Fibroblast of skin of right quadriceps (primary cell): ENCODE results near the gene MDFI.

Experiments used
- DNase-seq: peaks from one replicate; pipeline ENCODE4 v3.0.0-alpha.2; 2013

The MDFI gene

GRCh38 chr6:41690541-41691330, 52.5 kb downstream of the MDFI start:
- no peak for DNase-seq

- DNase-seq, result no peak
Observed at GRCh38 chr6:41691426-41692079, 53.3 kb downstream of the MDFI start.

GRCh38 chr6:41692080-41692675, 53.9 kb downstream of the MDFI start:
- no peak for DNase-seq

GRCh38 chr6:41692730-41693129, 54.5 kb downstream of the MDFI start:
- DNase-seq, result no peak

GRCh38 chr6:41693281-41694240, 55.3 kb downstream of the MDFI start:
- DNase-seq, result no peak

- no peak for DNase-seq
Observed at GRCh38 chr6:41694815-41695526, 56.7 kb downstream of the MDFI start.

- no peak for DNase-seq
Observed at GRCh38 chr6:41695825-41696224, 57.6 kb downstream of the MDFI start.

GRCh38 chr6:41696788-41697187, 58.5 kb downstream of the MDFI start:
- DNase-seq, result no peak

- DNase-seq, result peak; percentile 94
Observed at GRCh38 chr6:41697861-41698781, 59.9 kb downstream of the MDFI start.

- DNase-seq, result no peak
Observed at GRCh38 chr6:41699063-41699462, 60.8 kb downstream of the MDFI start.

GRCh38 chr6:41700463-41701347, 62.4 kb downstream of the MDFI start:
- no peak for DNase-seq

- no peak for DNase-seq
Observed at GRCh38 chr6:41702089-41702745, 63.9 kb downstream of the MDFI start.

GRCh38 chr6:41702771-41703494, 64.7 kb downstream of the MDFI start:
- DNase-seq, result no peak
